ENCODE data around the gene SYTL3.

SYTL3 gene

DNA sequence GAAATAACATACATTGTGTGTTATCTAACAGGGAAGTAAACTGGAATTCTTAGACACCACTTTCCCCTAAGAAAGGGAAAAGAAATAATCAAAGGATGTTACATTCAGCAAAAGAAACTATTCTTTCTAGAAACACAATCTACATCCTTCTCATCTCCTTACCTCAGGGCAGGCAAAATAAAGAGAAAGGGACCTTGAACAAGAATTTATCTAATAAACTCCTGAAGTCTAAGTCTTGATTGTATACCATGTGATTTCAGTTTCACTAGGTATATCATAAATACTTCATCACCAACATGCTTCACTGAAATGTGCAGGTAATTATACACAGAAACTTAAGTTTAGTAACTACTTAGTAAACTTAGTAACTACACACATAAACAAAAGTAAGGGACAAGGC, 154.4 kb downstream of the SYTL3 start:
- no peak for DNase-seq

DNA sequence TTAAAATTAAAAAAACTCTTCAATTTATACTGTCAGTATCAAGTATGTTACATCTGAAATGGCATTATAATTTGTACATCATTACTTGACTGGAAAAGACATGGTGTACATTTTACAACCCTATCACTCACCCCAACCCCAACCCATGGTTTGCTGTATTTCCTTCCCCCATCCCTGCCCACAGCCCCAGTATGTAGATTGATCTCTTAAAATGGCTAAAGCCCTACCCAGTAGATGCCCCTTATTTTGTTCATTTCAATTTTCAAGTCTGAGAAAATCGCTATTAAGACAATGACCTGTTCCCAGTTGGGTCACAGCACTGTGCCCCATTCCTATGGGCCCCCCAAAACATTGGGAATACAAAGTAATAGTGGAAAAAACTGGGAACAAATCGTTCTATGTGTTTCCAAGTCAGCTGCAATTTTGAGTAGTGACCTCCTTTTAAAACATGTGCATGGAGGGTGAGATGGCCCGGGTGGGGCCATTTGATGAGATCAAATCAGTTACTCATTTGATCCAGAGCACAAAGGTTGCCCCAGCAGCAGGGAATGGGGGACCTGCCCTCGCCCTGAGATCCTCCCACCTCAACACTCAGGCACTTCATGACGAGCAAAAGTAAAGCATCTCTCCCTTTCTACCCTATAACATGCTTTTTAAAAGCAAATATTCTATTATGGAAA, 156.0 kb downstream of the SYTL3 start:
- no peak for DNase-seq

DNA sequence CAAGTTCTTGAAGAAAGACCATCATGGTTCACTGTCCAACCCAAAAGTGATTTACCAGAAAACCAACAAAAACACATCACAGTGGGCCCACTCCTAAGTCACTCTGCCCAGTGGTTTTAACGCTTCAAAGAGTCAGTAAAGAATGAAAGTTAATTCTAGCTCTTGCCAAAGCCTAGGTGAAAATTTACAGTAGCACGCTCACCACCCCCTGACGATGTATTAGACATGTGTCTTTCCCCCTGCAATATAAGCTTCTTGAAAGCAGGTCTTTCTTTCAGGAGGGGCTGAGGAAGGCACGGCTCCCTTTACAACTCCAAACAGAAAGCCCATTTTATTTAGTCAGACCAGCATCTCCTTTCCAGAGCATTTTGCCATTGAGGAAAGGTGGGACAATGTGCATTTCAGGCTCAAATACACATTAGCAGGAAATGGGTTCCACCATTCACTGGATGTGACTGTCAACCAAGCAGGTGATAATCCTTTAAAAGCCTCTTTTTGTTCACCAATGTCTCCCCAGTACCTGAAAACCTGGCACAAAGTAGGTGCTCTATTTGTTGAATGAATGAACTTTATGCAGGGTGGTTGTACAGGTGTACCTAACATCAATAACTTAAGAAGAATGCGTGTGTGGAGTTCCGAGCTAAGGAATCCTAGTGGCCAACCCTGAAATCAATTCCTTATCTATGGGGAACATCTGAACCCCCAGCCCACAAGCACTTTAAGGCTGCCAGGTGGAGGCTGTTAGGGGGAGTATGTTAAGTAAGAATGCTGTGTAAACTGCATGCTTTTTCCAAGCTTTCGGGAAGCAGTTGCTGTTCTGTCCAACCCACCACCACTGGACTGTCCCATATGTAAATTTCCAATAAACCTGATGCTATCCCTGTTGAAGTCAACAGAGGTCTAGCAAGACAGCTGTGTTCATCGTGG, 157.9 kb downstream of the SYTL3 start:
- no peak for DNase-seq

DNA sequence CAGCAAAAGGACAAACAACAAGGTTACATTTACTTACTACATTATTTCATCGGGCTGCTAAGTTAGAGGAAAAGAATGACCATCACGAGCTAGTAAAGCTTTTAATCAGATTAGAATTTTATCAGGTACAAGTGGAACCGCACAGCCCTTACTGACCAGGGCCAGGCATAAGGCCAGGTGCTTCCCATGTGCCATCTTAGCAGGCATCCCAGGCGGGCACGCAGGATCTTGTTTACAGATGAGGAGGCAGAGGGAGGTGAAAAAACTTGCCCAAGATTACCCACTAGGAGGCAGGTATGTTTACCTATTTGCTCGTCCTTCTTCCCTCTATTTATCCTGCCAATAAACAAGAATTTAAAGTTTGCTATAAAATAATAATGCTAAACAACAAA, 158.6 kb downstream of the SYTL3 start:
- no peak for DNase-seq

DNA sequence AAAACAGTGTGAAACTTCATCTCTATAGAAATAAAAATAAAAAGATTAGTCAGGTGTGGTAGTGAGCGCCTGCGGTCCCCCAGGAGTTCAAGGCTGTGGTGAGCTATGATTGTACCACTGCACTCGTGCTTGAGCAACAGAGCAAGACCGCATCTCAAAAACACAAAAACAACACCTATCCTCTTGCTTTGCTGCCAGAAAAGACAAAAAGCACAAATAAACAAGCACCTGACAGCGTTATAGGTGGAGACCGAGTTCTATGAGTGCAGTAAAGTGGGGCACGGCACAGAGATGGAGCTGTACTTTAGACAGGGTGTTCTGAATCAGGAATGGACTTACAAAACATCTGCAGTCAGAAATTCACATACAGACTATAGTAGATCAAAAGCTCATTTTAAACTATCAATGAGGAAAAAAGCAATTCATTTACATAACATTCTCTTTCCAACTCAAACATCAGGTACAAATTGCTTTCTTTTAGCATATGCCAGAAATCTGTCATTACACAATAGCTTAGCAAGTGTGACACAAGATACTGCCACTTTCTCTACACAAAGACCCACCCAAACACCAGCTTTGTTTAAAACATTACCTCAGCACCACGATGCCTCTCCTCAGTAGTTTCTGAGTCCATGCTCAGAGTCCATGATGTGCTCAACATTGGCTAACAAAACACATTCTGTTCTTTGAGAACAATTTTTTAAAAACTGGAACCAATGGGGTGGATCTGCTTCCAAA, 159.3 kb downstream of the SYTL3 start:
- DNase-seq: no peak

DNA sequence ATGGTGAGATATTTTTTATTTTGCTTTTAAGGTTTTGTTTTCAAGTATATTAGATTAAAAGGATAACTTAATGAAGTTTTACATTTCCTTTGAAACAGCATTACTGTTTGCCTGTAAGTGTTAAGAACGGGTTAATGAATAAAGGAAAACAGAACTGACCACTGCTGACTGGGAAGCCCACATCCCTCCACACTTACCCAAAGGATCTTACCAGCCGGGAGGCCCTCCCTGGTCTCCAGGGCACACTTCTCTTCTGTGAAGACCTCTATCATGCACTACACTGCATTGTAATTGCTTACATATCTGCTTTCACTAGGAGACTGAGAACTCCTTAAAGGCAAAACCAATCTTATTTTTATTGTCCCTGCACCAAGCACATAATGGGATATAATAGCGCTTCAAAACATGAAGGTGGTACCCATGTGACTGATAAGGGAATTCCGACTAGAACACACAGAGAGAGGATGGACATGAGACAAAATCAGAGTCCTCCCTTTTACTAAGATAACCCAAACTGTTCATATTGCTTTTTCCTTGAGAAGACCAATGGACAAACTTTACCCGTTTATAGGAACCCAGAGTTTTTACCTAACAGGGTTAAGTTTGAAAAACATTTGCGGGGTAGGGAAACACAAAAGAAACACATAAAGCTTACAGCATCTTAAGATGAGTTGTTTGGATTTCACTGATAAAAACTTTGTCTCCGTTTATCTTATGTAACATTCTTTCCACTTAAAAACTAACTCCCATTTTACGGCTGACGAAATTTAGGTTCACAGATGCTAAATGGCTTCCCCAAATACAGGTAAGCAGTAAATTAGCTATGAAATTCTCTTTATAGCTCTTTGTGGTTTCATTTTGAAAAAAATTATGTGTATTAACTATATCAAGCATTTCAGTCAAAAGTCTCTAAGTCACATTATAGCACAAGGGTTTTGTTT, 160.6 kb downstream of the SYTL3 start:
- no peak for DNase-seq

DNA sequence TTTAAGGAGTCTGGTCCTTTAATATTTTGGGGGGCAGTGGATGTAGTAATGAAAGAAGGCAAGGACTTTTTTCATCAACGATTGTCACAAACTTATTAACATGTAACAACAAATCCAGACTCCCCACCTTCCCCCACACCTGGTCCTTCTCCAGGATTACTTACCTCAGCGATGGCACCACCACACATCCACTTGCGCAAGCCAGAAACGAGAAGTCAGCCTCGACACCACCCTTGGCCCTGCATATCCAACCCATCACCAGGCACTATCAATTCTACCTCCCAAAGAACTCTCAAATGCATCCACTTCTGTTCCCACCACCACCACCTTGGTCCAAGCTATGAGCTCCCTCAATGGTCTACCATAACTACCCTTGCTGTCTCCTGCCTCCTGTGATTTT, 162.8 kb downstream of the SYTL3 start:
- no peak for DNase-seq

DNA sequence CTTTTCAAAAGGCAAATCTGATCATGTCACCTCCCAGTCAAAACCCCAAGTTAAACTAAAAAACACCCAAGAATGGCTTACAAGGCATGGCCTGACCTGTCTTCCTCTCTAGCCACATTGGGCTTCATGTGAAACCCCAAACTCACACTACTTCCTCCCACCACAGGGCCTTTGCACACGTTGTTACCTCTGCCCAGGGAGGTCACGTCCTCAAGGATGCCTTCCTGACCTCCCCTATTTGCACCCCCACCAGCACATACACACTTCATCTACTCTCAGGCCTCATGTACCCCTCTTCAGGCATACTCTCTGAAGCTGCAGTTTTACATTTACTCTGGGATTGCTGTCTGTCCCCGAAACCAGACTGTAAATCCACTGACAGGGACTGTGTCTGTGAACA, 163.2 kb downstream of the SYTL3 start:
- no peak for DNase-seq
